Endodermal cell (in vitro differentiated cells): ENCODE results near the gene SCNN1A. TPM values are rescaled to one million over a fixed set of nuclear protein-coding genes. Genes with fewer than 3 reads are reported as not detected.

Source experiments
- DNase-seq: peaks from one replicate; pipeline ENCODE4 v3.0.0-alpha.2; 2017
- H3K27ac ChIP-seq: 2 replicates; pipeline ENCODE4 v1.5.1; 2013; ENCODE audit warnings: mild to moderate bottlenecking, low read depth, low read length, moderate library complexity
- H3K27me3 ChIP-seq: 2 replicates; pipeline ENCODE4 v1.6.1; 2013; ENCODE audit warnings: mild to moderate bottlenecking, low read length, moderate library complexity; ENCODE audit not compliant: insufficient read depth, control insufficient read depth, poor library complexity, severe bottlenecking
- H3K36me3 ChIP-seq: 2 replicates; pipeline ENCODE4 v1.7.0; 2013; ENCODE audit warnings: mild to moderate bottlenecking, low read length, moderate library complexity; ENCODE audit not compliant: control insufficient read depth, insufficient read depth
- H3K4me1 ChIP-seq: one replicate; pipeline ENCODE4 v1.7.0; 2013; ENCODE audit warnings: low read length; ENCODE audit not compliant: control insufficient read depth, insufficient read depth
- H3K4me3 ChIP-seq: 2 replicates; pipeline ENCODE4 v1.5.1; 2013; ENCODE audit warnings: mild to moderate bottlenecking, low read length, moderate library complexity
- H3K9ac ChIP-seq: 2 replicates; pipeline ENCODE4 v1.6.1; 2013; ENCODE audit warnings: mild to moderate bottlenecking, low read length, moderate library complexity; ENCODE audit not compliant: poor library complexity, severe bottlenecking; ENCODE audit errors: extremely low read depth
- H3K9me3 ChIP-seq: 2 replicates; pipeline ENCODE4 v1.6.1; 2013; ENCODE audit warnings: mild to moderate bottlenecking, low read length, moderate library complexity; ENCODE audit not compliant: control insufficient read depth
- H3K27ac Mint-ChIP-seq: 2 replicates; pipeline ENCODE4 v1.8.0; 2020; ENCODE audit warnings: mixed read lengths
- H3K27me3 Mint-ChIP-seq: 2 replicates; pipeline ENCODE4 v1.8.0; 2021; ENCODE audit warnings: mild to moderate bottlenecking, mixed read lengths; ENCODE audit not compliant: insufficient read depth
- H3K36me3 Mint-ChIP-seq: 2 replicates; pipeline ENCODE4 v1.8.0; 2020; ENCODE audit warnings: low read depth, mixed read lengths
- H3K4me1 Mint-ChIP-seq: 2 replicates; pipeline ENCODE4 v1.8.0; 2020; ENCODE audit warnings: mixed read lengths
- H3K4me3 Mint-ChIP-seq: 2 replicates; pipeline ENCODE4 v1.8.0; 2020; ENCODE audit warnings: mild to moderate bottlenecking, moderate library complexity, mixed read lengths
- H3K9me3 Mint-ChIP-seq: 2 replicates; pipeline ENCODE4 v1.8.0; 2020; ENCODE audit warnings: mild to moderate bottlenecking, mixed read lengths
- WGBS, 2 experiments: methylation state at CpG; one replicate each; pipeline versions ENCODE4 v1.1.5 to v1.1.7; 2013; ENCODE audit warnings: missing lambda C conversion rate in 2 of 2, mixed read lengths in 1 of 2; ENCODE audit not compliant: insufficient coverage in 1 of 2, insufficient read length in 1 of 2; 5-methylcytosine and 5-hydroxymethylcytosine counted together
- total RNA-seq, 2 donors: library from RNA; stranded (reverse); fragmentation: NEBNext Ultra II Directional in 1 of 2; extraction: Animal tissue kit (Norgen Biotek cat#: 25700) in 1 of 2; gene quantifications; 2 replicates in 1 of 2; 3 replicates in 1 of 2; pipeline ENCODE4 v1.2.1, GENCODE V29; 2021
- TF ChIP-seq, protein P1 (sequence below): fragments of 200-600 bp; sonication (generic); conservative IDR thresholded peaks from 2 replicates; pipeline ENCODE4 v1.5.0; 2021; ENCODE audit warnings: antibody characterized with exemption, mild to moderate bottlenecking

Gene SCNN1A
- total RNA-seq, 2 donors from 2014 or later = 32.1 to 87.7 TPM

DNA sequence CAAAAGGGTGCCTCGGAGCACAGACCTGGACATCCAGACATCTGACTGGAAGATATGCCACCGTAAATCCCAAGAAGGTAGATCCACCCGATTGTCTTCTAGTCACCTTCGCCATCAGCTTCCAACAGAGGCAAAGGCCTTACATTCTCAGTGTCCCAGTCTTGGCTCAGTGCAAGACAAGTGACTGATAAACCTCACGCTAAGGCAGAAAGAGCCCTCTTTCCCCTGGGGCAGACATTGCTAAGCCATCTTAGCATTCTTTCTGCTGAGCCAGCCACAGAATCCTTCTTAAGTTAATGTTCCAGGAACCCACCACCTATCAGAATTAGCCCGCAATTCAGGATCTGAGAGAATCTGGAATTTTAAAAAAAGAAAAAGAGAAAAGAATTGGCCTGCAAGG is 69.2 kb downstream of the SCNN1A start:
- Mint-ChIP-seq H3K4me1 (peaks cover 14% of the 10 kb centered on the region), H3K27me3 (peaks cover 24% of the 10 kb centered on the region), H3K36me3 (no peaks in the 10 kb centered on the region), H3K4me3 (no peak overlapping the region), H3K27ac (no peak overlapping the region), H3K9me3 (no peaks in the 10 kb centered on the region)
- 93 to 98% methylated on average over 6 of the region's 6 CpGs for WGBS, 2 experiments
- no peaks in the 10 kb centered on the region for H3K36me3 ChIP-seq
- H3K4me3 ChIP-seq = no peak overlapping the region
- peaks cover 13% of the 10 kb centered on the region for H3K27me3 ChIP-seq
- H3K27ac ChIP-seq = no peak overlapping the region
- TF ChIP-seq, protein P1, sequence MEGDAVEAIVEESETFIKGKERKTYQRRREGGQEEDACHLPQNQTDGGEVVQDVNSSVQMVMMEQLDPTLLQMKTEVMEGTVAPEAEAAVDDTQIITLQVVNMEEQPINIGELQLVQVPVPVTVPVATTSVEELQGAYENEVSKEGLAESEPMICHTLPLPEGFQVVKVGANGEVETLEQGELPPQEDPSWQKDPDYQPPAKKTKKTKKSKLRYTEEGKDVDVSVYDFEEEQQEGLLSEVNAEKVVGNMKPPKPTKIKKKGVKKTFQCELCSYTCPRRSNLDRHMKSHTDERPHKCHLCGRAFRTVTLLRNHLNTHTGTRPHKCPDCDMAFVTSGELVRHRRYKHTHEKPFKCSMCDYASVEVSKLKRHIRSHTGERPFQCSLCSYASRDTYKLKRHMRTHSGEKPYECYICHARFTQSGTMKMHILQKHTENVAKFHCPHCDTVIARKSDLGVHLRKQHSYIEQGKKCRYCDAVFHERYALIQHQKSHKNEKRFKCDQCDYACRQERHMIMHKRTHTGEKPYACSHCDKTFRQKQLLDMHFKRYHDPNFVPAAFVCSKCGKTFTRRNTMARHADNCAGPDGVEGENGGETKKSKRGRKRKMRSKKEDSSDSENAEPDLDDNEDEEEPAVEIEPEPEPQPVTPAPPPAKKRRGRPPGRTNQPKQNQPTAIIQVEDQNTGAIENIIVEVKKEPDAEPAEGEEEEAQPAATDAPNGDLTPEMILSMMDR = no peak
- no peaks in the 10 kb centered on the region for H3K9me3 ChIP-seq
- no peaks in the 10 kb centered on the region for H3K4me1 ChIP-seq
- H3K9ac ChIP-seq = no peak overlapping the region
- DNase-seq = no peak

DNA sequence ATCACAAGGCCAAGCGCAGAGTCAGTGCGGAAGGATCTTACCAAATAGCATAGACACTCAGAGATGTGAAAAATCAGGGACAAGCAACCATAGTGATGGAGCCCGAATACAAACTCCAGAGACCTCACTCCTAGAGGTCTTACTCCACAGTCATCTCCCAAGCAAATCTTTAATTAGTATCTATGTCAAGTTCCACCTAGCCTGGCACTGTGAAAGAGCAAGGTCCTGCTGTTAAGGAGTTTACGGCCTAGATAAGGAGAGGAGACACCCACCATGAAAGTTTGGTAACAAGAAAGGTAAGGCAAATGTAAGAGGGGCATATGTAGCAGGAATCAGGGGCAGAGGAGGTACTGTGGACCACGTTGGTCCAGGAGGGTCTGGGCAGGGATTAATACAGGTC is 72.3 kb downstream of the SCNN1A start:
- 93 to 100% methylated on average over 3 to 5 of the region's 5 CpGs for WGBS, 2 experiments

DNA sequence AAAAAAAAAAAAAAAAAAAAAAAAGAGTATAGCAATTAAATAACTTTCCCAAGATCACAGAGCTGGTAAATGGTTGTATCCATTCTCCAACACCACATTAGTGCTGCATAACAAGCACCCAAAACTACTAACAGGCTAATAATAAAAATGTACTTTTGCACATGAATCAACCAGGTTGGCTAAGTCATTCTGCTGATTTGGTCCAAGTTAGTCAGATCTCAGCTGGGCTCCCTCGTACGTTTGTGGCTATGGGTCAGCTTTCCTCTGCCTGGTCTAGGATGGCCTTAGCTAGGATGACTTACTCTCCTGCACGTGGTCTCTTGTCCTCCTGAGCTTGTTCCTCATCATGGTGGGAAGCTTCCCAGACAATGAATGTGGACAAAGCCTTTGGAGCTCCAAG is 72.7 kb downstream of the SCNN1A start:
- 94% methylated on average over 2 to 3 of the region's 3 CpGs for WGBS, 2 experiments
- H3K9ac ChIP-seq = no peak overlapping the region
- Mint-ChIP-seq H3K4me1 (peaks cover 18% of the 10 kb centered on the region), H3K4me3 (no peak overlapping the region), H3K36me3 (no peaks in the 10 kb centered on the region), H3K27ac (no peak overlapping the region), H3K27me3 (peaks cover 5% of the 10 kb centered on the region), H3K9me3 (peaks cover 16% of the 10 kb centered on the region)
- no peak for DNase-seq
- TF ChIP-seq, protein P1 = no peak
- H3K27ac ChIP-seq = no peak overlapping the region
- no peaks in the 10 kb centered on the region for H3K9me3 ChIP-seq
- no peaks in the 10 kb centered on the region for H3K27me3 ChIP-seq
- H3K36me3 ChIP-seq = no peaks in the 10 kb centered on the region
- no peaks in the 10 kb centered on the region for H3K4me1 ChIP-seq
- H3K4me3 ChIP-seq = no peak overlapping the region

More for the DNA sequence above, 72.3 kb downstream of the SCNN1A start:
- Histone ChIP-seq H3K4me1 (no peaks in the 10 kb centered on the region), H3K9ac (no peak overlapping the region), H3K9me3 (no peaks in the 10 kb centered on the region), H3K4me3 (no peak overlapping the region), H3K27me3 (no peaks in the 10 kb centered on the region), H3K36me3 (no peaks in the 10 kb centered on the region), H3K27ac (no peak overlapping the region)
- TF ChIP-seq, protein P1 = no peak
- H3K4me1 Mint-ChIP-seq = peaks cover 18% of the 10 kb centered on the region
- H3K36me3 Mint-ChIP-seq = no peaks in the 10 kb centered on the region
- peaks cover 8% of the 10 kb centered on the region for H3K27me3 Mint-ChIP-seq
- DNase-seq = no peak
- peak overlapping the region; percentile 4 for H3K27ac Mint-ChIP-seq
- H3K4me3 Mint-ChIP-seq = no peak overlapping the region
- peaks cover 11% of the 10 kb centered on the region for H3K9me3 Mint-ChIP-seq
